ENCODE measurements around the gene KIAA1671.

KIAA1671 gene

GRCh38 chr22:25126510-25126909 is 174.0 kb downstream of the KIAA1671 start:
- Mint-ChIP-seq H3K4me1 (no peaks in the 10 kb centered on the region), H3K27ac (no peak overlapping the region)

GRCh38 chr22:25127318-25127717 is 174.8 kb downstream of the KIAA1671 start:
- H3K9me3 Mint-ChIP-seq, result no peaks in the 10 kb centered on the region
- peaks cover 2% of the 10 kb centered on the region for H3K36me3 Mint-ChIP-seq
- no peaks in the 10 kb centered on the region for H3K27me3 Mint-ChIP-seq
- no peaks in the 10 kb centered on the region for H3K4me1 Mint-ChIP-seq
- no peak overlapping the region for H3K27ac Mint-ChIP-seq
- no peak overlapping the region for H3K4me3 Mint-ChIP-seq

More at GRCh38 chr22:25126510-25126909, 174.0 kb downstream of the KIAA1671 start:
- no peak overlapping the region for H3K4me3 Mint-ChIP-seq
- H3K36me3 Mint-ChIP-seq, result peaks cover 2% of the 10 kb centered on the region
- H3K27me3 Mint-ChIP-seq, result no peaks in the 10 kb centered on the region
- H3K9me3 Mint-ChIP-seq, result no peaks in the 10 kb centered on the region

- no peak overlapping the region for H3K27ac Mint-ChIP-seq
- H3K4me1 Mint-ChIP-seq, result no peaks in the 10 kb centered on the region
These were observed 177.9 kb downstream of the KIAA1671 start for GRCh38 chr22:25130462-25130861.

GRCh38 chr22:25131198-25131887 is 178.8 kb downstream of the KIAA1671 start:
- Mint-ChIP-seq H3K27ac (no peak overlapping the region), H3K27me3 (no peaks in the 10 kb centered on the region), H3K4me3 (no peak overlapping the region), H3K4me1 (no peaks in the 10 kb centered on the region), H3K36me3 (no peaks in the 10 kb centered on the region), H3K9me3 (no peaks in the 10 kb centered on the region)

More at GRCh38 chr22:25130462-25130861, 177.9 kb downstream of the KIAA1671 start:
- H3K9me3 Mint-ChIP-seq, result no peaks in the 10 kb centered on the region
- no peak overlapping the region for H3K4me3 Mint-ChIP-seq
- no peaks in the 10 kb centered on the region for H3K36me3 Mint-ChIP-seq
- H3K27me3 Mint-ChIP-seq, result no peaks in the 10 kb centered on the region

- Mint-ChIP-seq H3K4me3 (no peak overlapping the region), H3K27ac (no peak overlapping the region), H3K9me3 (no peaks in the 10 kb centered on the region)
These were observed 181.5 kb downstream of the KIAA1671 start for GRCh38 chr22:25134028-25134427.

GRCh38 chr22:25134451-25134850 is 181.9 kb downstream of the KIAA1671 start:
- H3K36me3 Mint-ChIP-seq, result peaks cover 7% of the 10 kb centered on the region
- H3K4me1 Mint-ChIP-seq, result no peaks in the 10 kb centered on the region
- no peaks in the 10 kb centered on the region for H3K27me3 Mint-ChIP-seq
- H3K4me3 Mint-ChIP-seq, result no peak overlapping the region
- H3K27ac Mint-ChIP-seq, result no peak overlapping the region
- no peaks in the 10 kb centered on the region for H3K9me3 Mint-ChIP-seq

More at GRCh38 chr22:25134028-25134427, 181.5 kb downstream of the KIAA1671 start:
- Mint-ChIP-seq H3K27me3 (no peaks in the 10 kb centered on the region), H3K36me3 (peaks cover 7% of the 10 kb centered on the region), H3K4me1 (no peaks in the 10 kb centered on the region)

- Mint-ChIP-seq H3K9me3 (no peaks in the 10 kb centered on the region), H3K4me1 (no peaks in the 10 kb centered on the region), H3K36me3 (peaks cover 7% of the 10 kb centered on the region)
These were observed 184.5 kb downstream of the KIAA1671 start for GRCh38 chr22:25136953-25137576.

GRCh38 chr22:25137577-25138525 is 185.3 kb downstream of the KIAA1671 start:
- no peak overlapping the region for H3K27ac Mint-ChIP-seq

More at GRCh38 chr22:25136953-25137576, 184.5 kb downstream of the KIAA1671 start:
- Mint-ChIP-seq H3K27ac (no peak overlapping the region), H3K4me3 (no peak overlapping the region), H3K27me3 (no peaks in the 10 kb centered on the region)

GRCh38 chr22:25139062-25139461 is 186.5 kb downstream of the KIAA1671 start:
- no peak overlapping the region for H3K4me3 Mint-ChIP-seq
- H3K27ac Mint-ChIP-seq, result no peak overlapping the region
- H3K9me3 Mint-ChIP-seq, result no peaks in the 10 kb centered on the region
- no peaks in the 10 kb centered on the region for H3K4me1 Mint-ChIP-seq
- H3K27me3 Mint-ChIP-seq, result no peaks in the 10 kb centered on the region
- H3K36me3 Mint-ChIP-seq, result peaks cover 7% of the 10 kb centered on the region

More at GRCh38 chr22:25137577-25138525, 185.3 kb downstream of the KIAA1671 start:
- no peaks in the 10 kb centered on the region for H3K9me3 Mint-ChIP-seq
- no peaks in the 10 kb centered on the region for H3K4me1 Mint-ChIP-seq
- H3K27me3 Mint-ChIP-seq, result no peaks in the 10 kb centered on the region
- H3K4me3 Mint-ChIP-seq, result no peak overlapping the region
- peaks cover 7% of the 10 kb centered on the region for H3K36me3 Mint-ChIP-seq

GRCh38 chr22:25142102-25142501 is 189.6 kb downstream of the KIAA1671 start:
- no peaks in the 10 kb centered on the region for H3K4me1 Mint-ChIP-seq
- no peaks in the 10 kb centered on the region for H3K9me3 Mint-ChIP-seq
- H3K36me3 Mint-ChIP-seq, result peaks cover 7% of the 10 kb centered on the region
- H3K27me3 Mint-ChIP-seq, result no peaks in the 10 kb centered on the region
- H3K27ac Mint-ChIP-seq, result no peak overlapping the region
- H3K4me3 Mint-ChIP-seq, result no peak overlapping the region

- no peaks in the 10 kb centered on the region for H3K4me1 Mint-ChIP-seq
- H3K36me3 Mint-ChIP-seq, result peaks cover 1% of the 10 kb centered on the region
- no peak overlapping the region for H3K27ac Mint-ChIP-seq
- H3K9me3 Mint-ChIP-seq, result no peaks in the 10 kb centered on the region
- no peaks in the 10 kb centered on the region for H3K27me3 Mint-ChIP-seq
- H3K4me3 Mint-ChIP-seq, result no peak overlapping the region
These were observed 190.9 kb downstream of the KIAA1671 start for GRCh38 chr22:25143156-25144076.

GRCh38 chr22:25144522-25144921 is 192.0 kb downstream of the KIAA1671 start:
- no peak overlapping the region for H3K27ac Mint-ChIP-seq

GRCh38 chr22:25146307-25146706 is 193.8 kb downstream of the KIAA1671 start:
- no peak overlapping the region for H3K4me3 Mint-ChIP-seq
- no peaks in the 10 kb centered on the region for H3K9me3 Mint-ChIP-seq
- no peaks in the 10 kb centered on the region for H3K27me3 Mint-ChIP-seq
- no peak overlapping the region for H3K27ac Mint-ChIP-seq
- no peaks in the 10 kb centered on the region for H3K36me3 Mint-ChIP-seq
- no peaks in the 10 kb centered on the region for H3K4me1 Mint-ChIP-seq

More at GRCh38 chr22:25144522-25144921, 192.0 kb downstream of the KIAA1671 start:
- Mint-ChIP-seq H3K9me3 (no peaks in the 10 kb centered on the region), H3K4me1 (no peaks in the 10 kb centered on the region), H3K27me3 (no peaks in the 10 kb centered on the region), H3K4me3 (no peak overlapping the region), H3K36me3 (no peaks in the 10 kb centered on the region)

GRCh38 chr22:25146906-25147641 is 194.6 kb downstream of the KIAA1671 start:
- Mint-ChIP-seq H3K27ac (no peak overlapping the region), H3K36me3 (no peaks in the 10 kb centered on the region), H3K4me1 (no peaks in the 10 kb centered on the region), H3K27me3 (no peaks in the 10 kb centered on the region), H3K9me3 (no peaks in the 10 kb centered on the region), H3K4me3 (no peak overlapping the region)

All from activated naive CD4-positive, alpha-beta T cell treated with anti-CD3 and anti-CD28 coated beads, Interleukin-2, amount 50 U/mL, for 24 hours (primary cell).